Tibial nerve (tissue), 3 donors: ENCODE data around the gene FAM234A.

Experiments
- CTCF ChIP-seq, 5 experiments: fragments of 200-600 bp in 3 of 5; fragments of 450-650 bp in 2 of 5; sonication (generic) in 3 of 5; IDR thresholded peaks; one replicate each; pipeline ENCODE4 v1.5.1; 2016 to 2019; ENCODE audit warnings: antibody characterized with exemption in 5 of 5, mild to moderate bottlenecking in 3 of 5, moderate library complexity in 2 of 5
- POLR2A ChIP-seq, 2 donors: fragments of 450-650 bp; IDR thresholded peaks; one replicate each; pipeline ENCODE4 v1.6.1; 2017; ENCODE audit warnings: antibody characterized with exemption in 2 of 2, mild to moderate bottlenecking in 2 of 2, moderate library complexity in 2 of 2

GRCh38 chr16:242281-242680 lies 7.7 kb downstream of the FAM234A start:
- no peak for TF ChIP-seq CTCF (IDR thresholded peaks at IDR 0.05)
- no peak for TF ChIP-seq POLR2A (IDR thresholded peaks at IDR 0.05)
